Upper lobe of right lung (tissue), 1 donor: Measurements from ENCODE around the gene KIF5B. TPM values are rescaled to one million over a fixed set of nuclear protein-coding genes. Genes with fewer than 3 reads are reported as not detected.

ENCODE experiments used
- ATAC-seq: fragments of 200-7000 bp; cut with Tn5 transposase; one replicate; pipeline ENCODE4 v1.9.1; 2020; ENCODE audit warnings: mild to moderate bottlenecking, moderate library complexity
- DNase-seq: peaks from one replicate; pipeline ENCODE4 v3.0.0-alpha.2; 2020
- H3K27ac ChIP-seq: fragments of 200-600 bp; one replicate; pipeline ENCODE4 v1.8.0; 2022
- H3K27me3 ChIP-seq: fragments of 200-600 bp; one replicate; pipeline ENCODE4 v1.8.0; 2022; ENCODE audit warnings: mild to moderate bottlenecking
- H3K36me3 ChIP-seq: fragments of 200-600 bp; one replicate; pipeline ENCODE4 v1.8.0; 2022
- H3K4me1 ChIP-seq: fragments of 200-600 bp; one replicate; pipeline ENCODE4 v1.8.0; 2022
- H3K4me3 ChIP-seq: fragments of 200-600 bp; one replicate; pipeline ENCODE4 v1.8.0; 2022; ENCODE audit warnings: mild to moderate bottlenecking
- H3K9me3 ChIP-seq: fragments of 200-600 bp; one replicate; pipeline ENCODE4 v1.8.0; 2022
- intact Hi-C: fragments of 100-400 bp; cut with DNase I; formaldehyde crosslinking; loops from one replicate; pipeline ENCODE4 v1.11.0; 2022
- total RNA-seq: library from RNA; stranded (reverse); fragmentation: NEBNext Ultra II Directional; extraction: Animal tissue kit (Norgen Biotek cat#: 25700); gene quantifications from one replicate; pipeline ENCODE4 v1.2.1, GENCODE V29; 2021
- TF ChIP-seq, protein P1 (sequence below): fragments of 200-600 bp; IDR thresholded peaks from one replicate; pipeline ENCODE4 v1.8.0; 2022; ENCODE audit warnings: antibody characterized with exemption
- donor health status: DM: no; HTN: yes; CAD: no; lungs with severe emphysema.

KIF5B gene
- total RNA-seq, 1 donor from 2014 or later = 112 TPM

DNA sequence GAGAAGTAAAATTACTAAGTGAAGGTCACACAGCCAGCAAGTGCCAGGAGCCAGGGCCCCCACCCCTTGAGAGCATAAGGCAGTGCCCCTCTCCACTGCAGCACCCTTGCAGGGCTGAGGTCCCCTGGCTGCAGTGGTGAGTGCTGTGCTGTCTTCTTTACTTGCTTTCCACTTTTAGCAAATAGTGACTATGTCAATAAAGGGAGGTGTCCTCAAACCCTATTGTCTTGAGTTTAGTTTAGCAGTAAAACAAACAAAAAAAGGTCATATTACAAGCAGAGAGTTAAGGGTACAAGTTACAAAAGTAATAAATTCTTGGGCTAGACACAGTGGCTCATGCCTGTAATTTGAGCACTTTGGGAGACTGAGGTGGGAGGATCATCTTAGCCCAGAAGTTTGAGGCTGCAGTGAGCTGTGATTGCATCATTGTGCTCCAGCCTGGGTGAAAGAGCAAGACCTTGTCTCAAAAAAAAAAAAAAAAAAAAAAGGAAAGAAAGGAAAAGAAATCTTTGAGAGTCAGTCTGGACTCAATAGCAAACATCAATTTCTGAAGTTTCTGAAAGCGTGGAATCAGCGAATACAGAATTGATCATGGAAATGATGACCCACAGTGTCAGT is 39.0 kb upstream of the KIF5B start:
- H3K4me3 ChIP-seq = no peak overlapping the region
- H3K36me3 ChIP-seq = no peaks in the 10 kb centered on the region
- DNase-seq = no peak
- H3K4me1 ChIP-seq = no peaks in the 10 kb centered on the region
- no peaks in the 10 kb centered on the region for H3K9me3 ChIP-seq
- intact Hi-C loops = no loop called here
- no peaks in the 10 kb centered on the region for H3K27me3 ChIP-seq
- no peak overlapping the region for H3K27ac ChIP-seq
- no peak for ATAC-seq
- TF ChIP-seq, protein P1, sequence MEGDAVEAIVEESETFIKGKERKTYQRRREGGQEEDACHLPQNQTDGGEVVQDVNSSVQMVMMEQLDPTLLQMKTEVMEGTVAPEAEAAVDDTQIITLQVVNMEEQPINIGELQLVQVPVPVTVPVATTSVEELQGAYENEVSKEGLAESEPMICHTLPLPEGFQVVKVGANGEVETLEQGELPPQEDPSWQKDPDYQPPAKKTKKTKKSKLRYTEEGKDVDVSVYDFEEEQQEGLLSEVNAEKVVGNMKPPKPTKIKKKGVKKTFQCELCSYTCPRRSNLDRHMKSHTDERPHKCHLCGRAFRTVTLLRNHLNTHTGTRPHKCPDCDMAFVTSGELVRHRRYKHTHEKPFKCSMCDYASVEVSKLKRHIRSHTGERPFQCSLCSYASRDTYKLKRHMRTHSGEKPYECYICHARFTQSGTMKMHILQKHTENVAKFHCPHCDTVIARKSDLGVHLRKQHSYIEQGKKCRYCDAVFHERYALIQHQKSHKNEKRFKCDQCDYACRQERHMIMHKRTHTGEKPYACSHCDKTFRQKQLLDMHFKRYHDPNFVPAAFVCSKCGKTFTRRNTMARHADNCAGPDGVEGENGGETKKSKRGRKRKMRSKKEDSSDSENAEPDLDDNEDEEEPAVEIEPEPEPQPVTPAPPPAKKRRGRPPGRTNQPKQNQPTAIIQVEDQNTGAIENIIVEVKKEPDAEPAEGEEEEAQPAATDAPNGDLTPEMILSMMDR = no peak

DNA sequence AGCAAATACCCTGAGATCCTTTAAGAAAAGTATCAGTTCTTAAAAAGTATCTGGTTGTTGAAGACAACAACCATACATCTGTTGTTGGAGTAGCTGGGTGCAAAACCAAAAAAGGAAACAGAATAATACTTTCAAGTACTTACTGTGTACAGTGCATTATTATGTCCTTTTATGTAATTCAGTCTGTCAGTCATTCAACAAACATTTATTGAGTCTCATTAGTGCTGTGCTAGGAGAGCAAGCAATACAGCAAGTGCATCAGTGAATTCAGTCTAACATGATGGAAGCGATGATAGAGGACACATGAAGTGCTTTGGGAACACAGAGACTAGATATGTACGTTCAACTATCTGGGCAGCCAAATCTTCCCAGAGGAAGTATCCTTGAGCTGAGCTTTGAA is 37.4 kb upstream of the KIF5B start:
- Histone ChIP-seq H3K27ac (no peak overlapping the region), H3K9me3 (no peaks in the 10 kb centered on the region), H3K36me3 (no peaks in the 10 kb centered on the region), H3K4me1 (no peaks in the 10 kb centered on the region), H3K27me3 (no peaks in the 10 kb centered on the region), H3K4me3 (no peak overlapping the region)
- TF ChIP-seq, protein P1 = no peak
- no peak for ATAC-seq
- intact Hi-C loops = no loop called here
- no peak for DNase-seq

DNA sequence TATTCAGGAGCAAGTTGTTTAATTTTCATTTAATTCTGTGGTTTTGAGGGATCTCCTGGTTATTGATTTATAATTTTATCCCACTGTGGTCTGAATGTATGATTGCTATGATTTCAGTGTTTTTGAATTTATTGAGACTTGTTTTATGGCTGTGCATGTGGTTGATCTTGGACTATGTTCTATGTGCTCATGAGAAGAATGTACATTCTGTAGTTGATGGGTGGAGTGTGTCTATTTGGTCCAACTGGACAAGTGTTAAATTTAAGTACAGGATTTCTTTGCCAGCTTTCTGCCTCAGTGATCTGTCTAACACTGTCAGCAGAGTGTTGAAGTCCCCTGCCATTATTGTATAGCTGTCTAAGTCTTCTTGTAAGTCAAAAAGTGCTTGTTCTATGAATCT is 34.8 kb upstream of the KIF5B start:
- no peak overlapping the region for H3K27ac ChIP-seq
- no peaks in the 10 kb centered on the region for H3K27me3 ChIP-seq
- DNase-seq (no peak), ATAC-seq (no peak)
- no peak overlapping the region for H3K4me3 ChIP-seq
- intact Hi-C loops = no loop called here
- no peaks in the 10 kb centered on the region for H3K9me3 ChIP-seq
- TF ChIP-seq, protein P1 = no peak
- H3K36me3 ChIP-seq = no peaks in the 10 kb centered on the region
- H3K4me1 ChIP-seq = no peaks in the 10 kb centered on the region

DNA sequence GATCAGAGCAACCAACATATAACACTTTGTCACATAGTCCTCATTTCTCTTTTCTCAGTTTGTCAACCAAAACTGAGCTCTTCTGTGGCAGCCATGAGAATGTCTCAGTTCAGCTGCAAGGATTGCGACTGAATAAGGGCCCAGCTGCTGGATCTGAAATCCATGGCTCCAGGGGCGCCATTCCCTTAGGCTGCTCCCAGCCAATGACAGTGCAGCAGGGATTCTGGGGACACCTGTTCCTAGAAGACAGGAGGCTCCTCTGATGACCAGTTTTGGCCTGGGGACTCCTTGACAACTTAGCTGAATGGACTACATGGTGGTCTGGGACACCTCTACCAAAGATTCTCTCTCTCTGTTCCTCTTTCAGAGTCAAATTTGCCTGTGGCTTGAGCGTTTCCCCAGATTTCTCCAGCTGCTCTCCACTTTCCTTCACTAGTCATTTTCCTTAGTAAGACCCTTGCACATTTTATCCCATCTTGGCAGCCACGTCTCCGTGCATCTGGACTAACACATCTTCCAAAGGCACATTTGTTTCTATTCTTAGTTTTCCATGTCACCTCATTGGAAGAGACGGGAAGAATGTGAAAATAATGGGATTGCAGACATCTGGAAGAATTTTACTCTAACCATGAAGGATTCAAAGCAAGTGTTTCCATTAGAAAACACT is 28.1 kb upstream of the KIF5B start:
- no peak overlapping the region for H3K27ac ChIP-seq
- no peaks in the 10 kb centered on the region for H3K27me3 ChIP-seq
- intact Hi-C loops = no loop called here
- DNase-seq (no peak), ATAC-seq (no peak)
- TF ChIP-seq, protein P1 = no peak
- no peaks in the 10 kb centered on the region for H3K4me1 ChIP-seq
- H3K4me3 ChIP-seq = no peak overlapping the region
- no peaks in the 10 kb centered on the region for H3K36me3 ChIP-seq
- no peaks in the 10 kb centered on the region for H3K9me3 ChIP-seq

DNA sequence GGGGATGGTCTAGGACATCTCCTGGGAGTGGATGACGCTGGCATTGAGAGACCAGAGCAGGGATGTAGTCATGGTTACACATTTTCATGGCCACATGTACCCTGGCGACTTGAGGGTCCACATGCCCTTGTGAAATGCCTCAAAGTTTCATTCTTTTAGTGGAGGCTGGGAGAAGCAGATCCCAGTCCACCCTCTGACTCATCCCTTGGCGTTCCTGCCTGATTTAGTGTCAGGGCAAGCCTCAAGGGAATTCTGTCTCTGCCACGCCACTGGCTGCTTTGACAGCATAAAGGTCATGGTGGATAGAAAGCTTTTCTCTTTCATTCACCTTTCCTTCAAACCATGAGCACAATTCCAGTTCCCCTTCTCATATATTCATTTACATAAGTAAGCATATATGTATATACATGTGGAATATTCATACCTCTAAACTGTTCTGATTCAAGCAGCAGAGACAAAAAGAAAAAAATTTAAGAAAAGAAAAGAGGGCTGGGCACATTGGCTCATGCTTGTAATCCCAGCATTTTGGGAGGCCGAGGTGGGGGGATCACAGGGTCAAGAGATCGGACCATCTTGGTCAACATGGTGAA is 21.8 kb upstream of the KIF5B start:
- no peaks in the 10 kb centered on the region for H3K4me1 ChIP-seq
- H3K27me3 ChIP-seq = no peaks in the 10 kb centered on the region
- intact Hi-C loops = no loop called here
- no peaks in the 10 kb centered on the region for H3K36me3 ChIP-seq
- TF ChIP-seq, protein P1 = no peak
- H3K9me3 ChIP-seq = no peaks in the 10 kb centered on the region
- DNase-seq (no peak), ATAC-seq (no peak)
- H3K4me3 ChIP-seq = no peak overlapping the region
- no peak overlapping the region for H3K27ac ChIP-seq
